GM21737 (cell line): ENCODE results near the gene RFTN1.
"Not testable (repeated sequence)": the region's sequence is repeated elsewhere in the genome, so short reads cannot be mapped to it uniquely, and the experiment has no call there.

ENCODE experiments used
- ATAC-seq: cut with Tn5 transposase; IDR thresholded peaks from one replicate; pipeline ENCODE4 v1.9.1; 2021; ENCODE audit warnings: mild to moderate bottlenecking, moderate library complexity; ENCODE audit not compliant: unreplicated experiment

RFTN1 gene

GRCh38 chr3:16311960-16312451, 201.5 kb downstream of the RFTN1 start:
- ATAC-seq: peak; percentile 80

GRCh38 chr3:16310486-16310885, 203.0 kb downstream of the RFTN1 start:
- not testable (repeated sequence) for ATAC-seq

GRCh38 chr3:16309558-16309957, 203.9 kb downstream of the RFTN1 start:
- ATAC-seq: peak; percentile 83

- no peak for ATAC-seq
These were observed 204.8 kb downstream of the RFTN1 start for GRCh38 chr3:16308727-16309126.

- ATAC-seq: no peak
These were observed 205.5 kb downstream of the RFTN1 start for GRCh38 chr3:16307832-16308531.

- no peak for ATAC-seq
These were observed 208.4 kb downstream of the RFTN1 start for GRCh38 chr3:16305111-16305541.

GRCh38 chr3:16304061-16305010, 209.2 kb downstream of the RFTN1 start:
- ATAC-seq: no peak

GRCh38 chr3:16303037-16303575, 210.4 kb downstream of the RFTN1 start:
- no peak for ATAC-seq

- ATAC-seq: no peak
These were observed 211.3 kb downstream of the RFTN1 start for GRCh38 chr3:16302082-16302631.

GRCh38 chr3:16301507-16301906, 212.0 kb downstream of the RFTN1 start:
- ATAC-seq: no peak

- ATAC-seq: peak; percentile 75
These were observed 212.6 kb downstream of the RFTN1 start for GRCh38 chr3:16300881-16301359.

GRCh38 chr3:16300307-16300706, 213.2 kb downstream of the RFTN1 start:
- ATAC-seq: no peak

- ATAC-seq: no peak
These were observed 213.8 kb downstream of the RFTN1 start for GRCh38 chr3:16299746-16300145.

- no peak for ATAC-seq
These were observed 214.6 kb downstream of the RFTN1 start for GRCh38 chr3:16298891-16299290.

- ATAC-seq: no peak
These were observed 215.3 kb downstream of the RFTN1 start for GRCh38 chr3:16297997-16298885.

- ATAC-seq: no peak
These were observed 218.1 kb downstream of the RFTN1 start for GRCh38 chr3:16295298-16295890.

- ATAC-seq: no peak
These were observed 218.7 kb downstream of the RFTN1 start for GRCh38 chr3:16294844-16295243.

GRCh38 chr3:16290827-16291196, 222.7 kb downstream of the RFTN1 start:
- ATAC-seq: no peak

GRCh38 chr3:16290007-16290826, 223.3 kb downstream of the RFTN1 start:
- ATAC-seq: peak; percentile 41
